ENCODE results near the gene SRP72.
A peak's percentile ranks its signal among the peaks of the same experiment; 100 is the strongest.

Gene SRP72

GRCh38 chr4:56430203-56430602 lies 37.2 kb upstream of the SRP72 start:
- H3K4me1 ChIP-seq (ENCODE audit: control extremely low read depth in 1 of 4, control insufficient read depth in 4 of 4, insufficient read depth in 4 of 4, low read length in 3 of 4), result peaks cover 8 to 26% (median 19%) of the 10 kb centered on the region in 4 experiments
- no peaks in the 10 kb centered on the region for H3K9me3 ChIP-seq (ENCODE audit: control extremely low read depth in 1 of 5, control insufficient read depth in 4 of 5, insufficient read depth in 2 of 5, low read depth in 1 of 5, low read length in 4 of 5)
- POLR2A ChIA-PET, result no interaction called here
- CTCF ChIA-PET, result no interaction called here
- DNase-seq, result no peak
- H3K36me3 ChIP-seq (ENCODE audit: control insufficient read depth in 4 of 4, insufficient read depth in 4 of 4, low read length in 3 of 4), result peaks cover 0 to 3% (median 1%) of the 10 kb centered on the region in 4 experiments
- no peaks in the 10 kb centered on the region for H3K27me3 ChIP-seq (replicated peaks in 2 of 5; ENCODE audit: control insufficient read depth in 4 of 5, insufficient read depth in 5 of 5, low read length in 4 of 5)
- no peak overlapping the region for H3K27ac ChIP-seq (ENCODE audit: insufficient read depth in 1 of 2, low read depth in 1 of 2, low read length in 2 of 2, poor library complexity in 1 of 2, severe bottlenecking in 2 of 2)
- no CpG with 5 or more reads among the region's 2 CpGs for WGBS (ENCODE audit: insufficient coverage)
- H3K4me3 ChIP-seq (ENCODE audit: control insufficient read depth in 1 of 7, extremely low read depth in 1 of 7, insufficient read depth in 4 of 7, low read depth in 2 of 7, low read length in 6 of 7), result no peak overlapping the region

- Histone ChIP-seq H3K4me3 (ENCODE audit: control insufficient read depth in 1 of 7, extremely low read depth in 1 of 7, insufficient read depth in 4 of 7, low read depth in 2 of 7, low read length in 6 of 7) (peak overlapping the region in 3 of 7 experiments; percentile 81 to 98 (median 94)), H3K27me3 (replicated peaks in 2 of 5; ENCODE audit: control insufficient read depth in 4 of 5, insufficient read depth in 5 of 5, low read length in 4 of 5) (no peaks in the 10 kb centered on the region), H3K4me1 (ENCODE audit: control extremely low read depth in 1 of 4, control insufficient read depth in 4 of 4, insufficient read depth in 4 of 4, low read length in 3 of 4) (peaks cover 11 to 41% (median 24%) of the 10 kb centered on the region in 4 experiments), H3K27ac (ENCODE audit: insufficient read depth in 1 of 2, low read depth in 1 of 2, low read length in 2 of 2, poor library complexity in 1 of 2, severe bottlenecking in 2 of 2) (peak overlapping the region in 1 of 2 experiments; percentile 47), H3K9me3 (ENCODE audit: control extremely low read depth in 1 of 5, control insufficient read depth in 4 of 5, insufficient read depth in 2 of 5, low read depth in 1 of 5, low read length in 4 of 5) (no peaks in the 10 kb centered on the region), H3K36me3 (ENCODE audit: control insufficient read depth in 4 of 4, insufficient read depth in 4 of 4, low read length in 3 of 4) (no peaks in the 10 kb centered on the region)
- DNase-seq, result no peak
- POLR2A ChIA-PET, result no interaction called here
- CTCF ChIA-PET, result interaction anchor here (1.4 to 6.7 kb wide), 2 partner anchors 10 to 15 kb away, joined by 3 to 63 read pairs; no protein-coding TSS in a partner anchor
These were observed 34.1 kb upstream of the SRP72 start for GRCh38 chr4:56433280-56433679.

- CTCF ChIA-PET, result interaction anchor here (1.0 to 6.7 kb wide), 4 partner anchors 11 to 473 kb away, joined by 3 to 63 read pairs (median 4); partner anchors contain the start of gene REST
- Histone ChIP-seq H3K9me3 (ENCODE audit: control extremely low read depth in 1 of 5, control insufficient read depth in 4 of 5, insufficient read depth in 2 of 5, low read depth in 1 of 5, low read length in 4 of 5) (no peaks in the 10 kb centered on the region), H3K27me3 (replicated peaks in 2 of 5; ENCODE audit: control insufficient read depth in 4 of 5, insufficient read depth in 5 of 5, low read length in 4 of 5) (no peaks in the 10 kb centered on the region), H3K36me3 (ENCODE audit: control insufficient read depth in 4 of 4, insufficient read depth in 4 of 4, low read length in 3 of 4) (peaks cover 0 to under 1% (median 0%) of the 10 kb centered on the region in 4 experiments), H3K4me1 (ENCODE audit: control extremely low read depth in 1 of 4, control insufficient read depth in 4 of 4, insufficient read depth in 4 of 4, low read length in 3 of 4) (peaks cover 11 to 43% (median 29%) of the 10 kb centered on the region in 4 experiments), H3K4me3 (ENCODE audit: control insufficient read depth in 1 of 7, extremely low read depth in 1 of 7, insufficient read depth in 4 of 7, low read depth in 2 of 7, low read length in 6 of 7) (peak overlapping the region; percentile 63 to 98 (median 89)), H3K27ac (ENCODE audit: insufficient read depth in 1 of 2, low read depth in 1 of 2, low read length in 2 of 2, poor library complexity in 1 of 2, severe bottlenecking in 2 of 2) (peak overlapping the region in 1 of 2 experiments; percentile 84)
- WGBS (ENCODE audit: insufficient coverage), result 0% methylated on average over 13 of the region's 15 CpGs
- POLR2A ChIA-PET, result interaction anchor here (0.6 to 1.4 kb wide), 2 partner anchors 17 to 24 kb away, joined by 4 to 6 read pairs; no protein-coding TSS in a partner anchor
- peak; percentile 16 to 62 (median 44) for DNase-seq
These were observed 32.7 kb upstream of the SRP72 start for GRCh38 chr4:56434599-56435139.

- peak; percentile 97 to 99 (median 99) for DNase-seq
- POLR2A ChIA-PET, result interaction anchor here (0.6 to 2.0 kb wide), 4 partner anchors 17 to 48 kb away, joined by 4 to 11 read pairs (median 5); partner anchors contain the start of gene AASDH
- Histone ChIP-seq H3K9me3 (ENCODE audit: control extremely low read depth in 1 of 5, control insufficient read depth in 4 of 5, insufficient read depth in 2 of 5, low read depth in 1 of 5, low read length in 4 of 5) (no peaks in the 10 kb centered on the region), H3K4me3 (ENCODE audit: control insufficient read depth in 1 of 7, extremely low read depth in 1 of 7, insufficient read depth in 4 of 7, low read depth in 2 of 7, low read length in 6 of 7) (peak within 1 kb of the TSS; percentile 63 to 98 (median 89)), H3K27ac (ENCODE audit: insufficient read depth in 1 of 2, low read depth in 1 of 2, low read length in 2 of 2, poor library complexity in 1 of 2, severe bottlenecking in 2 of 2) (peak within 1 kb of the TSS; percentile 40 to 84), H3K4me1 (ENCODE audit: control extremely low read depth in 1 of 4, control insufficient read depth in 4 of 4, insufficient read depth in 4 of 4, low read length in 3 of 4) (peaks cover 11 to 43% (median 31%) of the 10 kb centered on the region in 4 experiments), H3K36me3 (ENCODE audit: control insufficient read depth in 4 of 4, insufficient read depth in 4 of 4, low read length in 3 of 4) (peaks cover 0 to 6% (median 0%) of the 10 kb centered on the region in 4 experiments), H3K27me3 (replicated peaks in 2 of 5; ENCODE audit: control insufficient read depth in 4 of 5, insufficient read depth in 5 of 5, low read length in 4 of 5) (no peaks in the 10 kb centered on the region)
- WGBS (ENCODE audit: insufficient coverage), result 0% methylated on average over 49 of the region's 61 CpGs
- CTCF ChIA-PET, result interaction anchor here (0.7 to 6.7 kb wide), 13 partner anchors 9 to 472 kb away, joined by 3 to 63 read pairs (median 4); partner anchors contain the start of genes AASDH and REST
These were observed 32.1 kb upstream of the SRP72 start, which contains the start of gene PPAT for GRCh38 chr4:56435140-56435926. Gene PPAT, minus strand, starts transcription at chr4:56435615. Its CDS starts 138 bp downstream, at chr4:56435477.

GRCh38 chr4:56438766-56439165 lies 28.7 kb upstream of the SRP72 start:
- no CpG with 5 or more reads among the region's 2 CpGs for WGBS (ENCODE audit: insufficient coverage)
- no peaks in the 10 kb centered on the region for H3K27me3 ChIP-seq (replicated peaks in 2 of 5; ENCODE audit: control insufficient read depth in 4 of 5, insufficient read depth in 5 of 5, low read length in 4 of 5)
- H3K27ac ChIP-seq (ENCODE audit: insufficient read depth in 1 of 2, low read depth in 1 of 2, low read length in 2 of 2, poor library complexity in 1 of 2, severe bottlenecking in 2 of 2), result no peak overlapping the region
- peaks cover 8 to 30% (median 21%) of the 10 kb centered on the region in 4 experiments for H3K4me1 ChIP-seq (ENCODE audit: control extremely low read depth in 1 of 4, control insufficient read depth in 4 of 4, insufficient read depth in 4 of 4, low read length in 3 of 4)
- H3K36me3 ChIP-seq (ENCODE audit: control insufficient read depth in 4 of 4, insufficient read depth in 4 of 4, low read length in 3 of 4), result peaks cover 5 to 34% (median 14%) of the 10 kb centered on the region in 4 experiments
- CTCF ChIA-PET, result no interaction called here
- H3K4me3 ChIP-seq (ENCODE audit: control insufficient read depth in 1 of 7, extremely low read depth in 1 of 7, insufficient read depth in 4 of 7, low read depth in 2 of 7, low read length in 6 of 7), result no peak overlapping the region
- no peaks in the 10 kb centered on the region for H3K9me3 ChIP-seq (ENCODE audit: control extremely low read depth in 1 of 5, control insufficient read depth in 4 of 5, insufficient read depth in 2 of 5, low read depth in 1 of 5, low read length in 4 of 5)
- POLR2A ChIA-PET, result no interaction called here
- DNase-seq, result no peak

GRCh38 chr4:56440983-56441382 lies 26.4 kb upstream of the SRP72 start:
- Histone ChIP-seq H3K27ac (ENCODE audit: insufficient read depth in 1 of 2, low read depth in 1 of 2, low read length in 2 of 2, poor library complexity in 1 of 2, severe bottlenecking in 2 of 2) (no peak overlapping the region), H3K4me1 (ENCODE audit: control extremely low read depth in 1 of 4, control insufficient read depth in 4 of 4, insufficient read depth in 4 of 4, low read length in 3 of 4) (peaks cover 3 to 18% (median 9%) of the 10 kb centered on the region in 4 experiments), H3K4me3 (ENCODE audit: control insufficient read depth in 1 of 7, extremely low read depth in 1 of 7, insufficient read depth in 4 of 7, low read depth in 2 of 7, low read length in 6 of 7) (no peak overlapping the region), H3K27me3 (replicated peaks in 2 of 5; ENCODE audit: control insufficient read depth in 4 of 5, insufficient read depth in 5 of 5, low read length in 4 of 5) (no peaks in the 10 kb centered on the region), H3K9me3 (ENCODE audit: control extremely low read depth in 1 of 5, control insufficient read depth in 4 of 5, insufficient read depth in 2 of 5, low read depth in 1 of 5, low read length in 4 of 5) (no peaks in the 10 kb centered on the region), H3K36me3 (ENCODE audit: control insufficient read depth in 4 of 4, insufficient read depth in 4 of 4, low read length in 3 of 4) (peaks cover 7 to 51% (median 20%) of the 10 kb centered on the region in 4 experiments)
- DNase-seq, result no peak
- ChIA-PET POLR2A (no interaction called here), CTCF (no interaction called here)
- no CpG with 5 or more reads among the region's 1 CpG for WGBS (ENCODE audit: insufficient coverage)

Measured in common myeloid progenitor, CD34-positive (primary cell).